Fibroblast of the conjunctiva (primary cell): ENCODE results near the gene POC5.

Experiments used
- DNase-seq: peaks from one replicate; pipeline ENCODE4 v3.0.0-alpha.2; 2010; ENCODE audit warnings: low read depth

POC5 gene

GRCh38 chr5:75659791-75660450, 57.3 kb downstream of the POC5 start:
- no peak for DNase-seq

GRCh38 chr5:75656311-75657003, 60.8 kb downstream of the POC5 start:
- DNase-seq, result peak; percentile 8

GRCh38 chr5:75654693-75655295, 62.4 kb downstream of the POC5 start:
- DNase-seq, result no peak

- no peak for DNase-seq
Observed at GRCh38 chr5:75653521-75653920, 63.7 kb downstream of the POC5 start.

- no peak for DNase-seq
Observed at GRCh38 chr5:75651575-75652238, 65.5 kb downstream of the POC5 start.

- DNase-seq, result no peak
Observed at GRCh38 chr5:75648712-75649111, 68.5 kb downstream of the POC5 start.

- DNase-seq, result no peak
Observed at GRCh38 chr5:75640826-75641225, 76.4 kb downstream of the POC5 start.

GRCh38 chr5:75640395-75640794, 76.8 kb downstream of the POC5 start:
- DNase-seq, result peak; percentile 8

- no peak for DNase-seq
Observed at GRCh38 chr5:75639535-75640311, 77.5 kb downstream of the POC5 start.

GRCh38 chr5:75637949-75638348, 79.3 kb downstream of the POC5 start:
- no peak for DNase-seq

- DNase-seq, result no peak
Observed at GRCh38 chr5:75632321-75632720, 84.9 kb downstream of the POC5 start.

GRCh38 chr5:75630875-75631274, 86.4 kb downstream of the POC5 start:
- no peak for DNase-seq

GRCh38 chr5:75627801-75628200, 89.4 kb downstream of the POC5 start:
- DNase-seq, result no peak

GRCh38 chr5:75626959-75627358, 90.3 kb downstream of the POC5 start:
- DNase-seq, result no peak
